ENCODE measurements around the gene CDH23.

- TF ChIP-seq, protein P1, sequence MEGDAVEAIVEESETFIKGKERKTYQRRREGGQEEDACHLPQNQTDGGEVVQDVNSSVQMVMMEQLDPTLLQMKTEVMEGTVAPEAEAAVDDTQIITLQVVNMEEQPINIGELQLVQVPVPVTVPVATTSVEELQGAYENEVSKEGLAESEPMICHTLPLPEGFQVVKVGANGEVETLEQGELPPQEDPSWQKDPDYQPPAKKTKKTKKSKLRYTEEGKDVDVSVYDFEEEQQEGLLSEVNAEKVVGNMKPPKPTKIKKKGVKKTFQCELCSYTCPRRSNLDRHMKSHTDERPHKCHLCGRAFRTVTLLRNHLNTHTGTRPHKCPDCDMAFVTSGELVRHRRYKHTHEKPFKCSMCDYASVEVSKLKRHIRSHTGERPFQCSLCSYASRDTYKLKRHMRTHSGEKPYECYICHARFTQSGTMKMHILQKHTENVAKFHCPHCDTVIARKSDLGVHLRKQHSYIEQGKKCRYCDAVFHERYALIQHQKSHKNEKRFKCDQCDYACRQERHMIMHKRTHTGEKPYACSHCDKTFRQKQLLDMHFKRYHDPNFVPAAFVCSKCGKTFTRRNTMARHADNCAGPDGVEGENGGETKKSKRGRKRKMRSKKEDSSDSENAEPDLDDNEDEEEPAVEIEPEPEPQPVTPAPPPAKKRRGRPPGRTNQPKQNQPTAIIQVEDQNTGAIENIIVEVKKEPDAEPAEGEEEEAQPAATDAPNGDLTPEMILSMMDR (IDR thresholded peaks at IDR 0.05; ENCODE audit: low read depth, low read length, poor library complexity, severe bottlenecking) = no peak
- no peak for TF ChIP-seq EZH2phosphoT487 (IDR thresholded peaks at IDR 0.05; ENCODE audit: borderline replicate concordance, low read length)
Observed at GRCh38 chr10:71603150-71603549, 206.4 kb downstream of the CDH23 start.
